ENCODE results near the gene SCT. TPM values are rescaled to one million over a fixed set of nuclear protein-coding genes. Genes with fewer than 3 reads are reported as not detected.

Gene SCT
- polyA plus RNA-seq (2012; ENCODE audit: insufficient read depth, insufficient read length, low read depth), result not detected

- H3K4me1 ChIP-seq, result no peaks in the 10 kb centered on the region
- no peaks in the 10 kb centered on the region for H3K27me3 ChIP-seq
- no peak within 1 kb of the TSS for H3K4me3 ChIP-seq (ENCODE audit: low read depth, low read length)
- H3K36me3 ChIP-seq, result no peaks in the 10 kb centered on the region
- no peak for DNase-seq
- TF ChIP-seq CTCF (IDR thresholded peaks at IDR 0.05; ENCODE audit: low read depth, low read length), result no peak
- H3K9me3 ChIP-seq, result no peaks in the 10 kb centered on the region
Observed at GRCh38 chr11:626475-627307, at the start of gene SCT. Gene SCT, minus strand, starts transcription at chr11:627181. Its CDS starts 38 bp downstream, at chr11:627143.

- no peaks in the 10 kb centered on the region; the same call in none of the 2 replicates for H3K36me3 ChIP-seq
- H3K4me3 ChIP-seq (ENCODE audit: low read depth, low read length), result no peak overlapping the region
- no peaks in the 10 kb centered on the region for H3K4me1 ChIP-seq
- TF ChIP-seq CTCF (IDR thresholded peaks at IDR 0.05; ENCODE audit: low read depth, low read length), result no peak
- no peak for DNase-seq
- no peaks in the 10 kb centered on the region for H3K9me3 ChIP-seq
- no peaks in the 10 kb centered on the region for H3K27me3 ChIP-seq
Observed at GRCh38 chr11:674406-674805, 47.4 kb upstream of the SCT start.

GRCh38 chr11:673866-674265 is 46.9 kb upstream of the SCT start:
- Histone ChIP-seq H3K4me3 (ENCODE audit: low read depth, low read length) (no peak overlapping the region), H3K9me3 (no peaks in the 10 kb centered on the region), H3K27me3 (no peaks in the 10 kb centered on the region), H3K4me1 (no peaks in the 10 kb centered on the region), H3K36me3 (no peaks in the 10 kb centered on the region; the same call in none of the 2 replicates)
- no peak for TF ChIP-seq CTCF (IDR thresholded peaks at IDR 0.05; ENCODE audit: low read depth, low read length)
- no peak for DNase-seq

- DNase-seq, result no peak
- Histone ChIP-seq H3K9me3 (no peaks in the 10 kb centered on the region), H3K36me3 (no peaks in the 10 kb centered on the region; the same call in none of the 2 replicates), H3K4me3 (ENCODE audit: low read depth, low read length) (no peak overlapping the region), H3K27me3 (no peaks in the 10 kb centered on the region), H3K4me1 (no peaks in the 10 kb centered on the region)
- TF ChIP-seq CTCF (IDR thresholded peaks at IDR 0.05; ENCODE audit: low read depth, low read length), result no peak
Observed at GRCh38 chr11:665704-666281, 38.8 kb upstream of the SCT start.

- Histone ChIP-seq H3K4me1 (no peaks in the 10 kb centered on the region), H3K9me3 (no peaks in the 10 kb centered on the region), H3K27me3 (no peaks in the 10 kb centered on the region), H3K36me3 (no peaks in the 10 kb centered on the region; the same call in none of the 2 replicates), H3K4me3 (ENCODE audit: low read depth, low read length) (no peak overlapping the region)
- DNase-seq, result no peak
- no peak for TF ChIP-seq CTCF (IDR thresholded peaks at IDR 0.05; ENCODE audit: low read depth, low read length)
Observed at GRCh38 chr11:665062-665703, 38.2 kb upstream of the SCT start.

All from BE2C (cell line).